Epithelial cell of prostate (primary cell): ENCODE results near the gene CDC23.
"Not testable (repeated sequence)": the region's sequence is repeated elsewhere in the genome, so short reads cannot be mapped to it uniquely, and the experiment has no call there.

Experiments used
- DNase-seq: peaks from one replicate; pipeline ENCODE4 v3.0.0-alpha.2; 2011; ENCODE audit warnings: low read depth, low spot score
- H3K27ac ChIP-seq: fragments of 450-650 bp; 2 replicates; pipeline ENCODE4 v1.5.1; 2017; ENCODE audit warnings: mild to moderate bottlenecking

The CDC23 gene

DNA sequence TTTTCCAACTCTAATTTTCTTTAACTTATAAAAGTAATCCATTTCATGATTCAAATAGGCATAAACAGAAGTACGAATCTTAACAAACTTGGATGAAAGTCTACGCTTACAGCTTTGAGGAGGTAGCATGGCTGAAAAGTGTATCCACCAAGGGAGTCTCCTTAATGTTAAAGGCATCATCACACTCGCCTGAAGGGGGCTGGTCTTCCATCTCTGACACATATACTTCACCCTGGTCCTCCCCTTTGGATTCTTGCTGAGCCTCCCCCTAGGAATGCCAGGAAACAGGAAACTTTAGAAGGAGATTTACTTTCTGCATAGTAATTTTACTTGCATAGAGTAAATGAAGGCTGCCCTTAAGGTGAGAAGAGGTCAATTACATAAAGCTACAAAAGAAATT is 63.6 kb downstream of the CDC23 start:
- DNase-seq = no peak
- H3K27ac ChIP-seq = peak overlapping the region; percentile 45

GRCh38 chr5:138148811-138149210 is 64.3 kb downstream of the CDC23 start:
- DNase-seq = peak; percentile 59
- peak overlapping the region; percentile 45 for H3K27ac ChIP-seq

DNA sequence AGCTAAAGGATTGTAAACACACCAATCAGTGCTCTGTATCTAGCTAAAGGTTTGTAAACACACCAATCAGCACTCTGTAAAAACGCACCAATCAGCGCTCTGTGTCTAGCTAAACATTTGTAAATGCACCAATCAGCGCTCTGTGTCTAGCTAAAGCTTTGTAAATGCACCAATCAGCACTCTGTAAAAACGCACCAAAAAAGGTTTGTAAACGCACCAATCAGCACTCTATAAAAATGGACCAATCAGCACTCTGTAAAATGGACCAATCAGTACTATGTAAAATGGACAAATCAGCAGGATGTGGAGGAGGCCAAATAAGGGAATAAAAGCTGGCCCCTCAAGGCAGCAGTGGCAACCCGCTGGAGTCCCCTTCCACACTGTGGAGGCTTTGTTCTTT is 69.5 kb downstream of the CDC23 start:
- H3K27ac ChIP-seq, DNase-seq: not testable (repeated sequence)

DNA sequence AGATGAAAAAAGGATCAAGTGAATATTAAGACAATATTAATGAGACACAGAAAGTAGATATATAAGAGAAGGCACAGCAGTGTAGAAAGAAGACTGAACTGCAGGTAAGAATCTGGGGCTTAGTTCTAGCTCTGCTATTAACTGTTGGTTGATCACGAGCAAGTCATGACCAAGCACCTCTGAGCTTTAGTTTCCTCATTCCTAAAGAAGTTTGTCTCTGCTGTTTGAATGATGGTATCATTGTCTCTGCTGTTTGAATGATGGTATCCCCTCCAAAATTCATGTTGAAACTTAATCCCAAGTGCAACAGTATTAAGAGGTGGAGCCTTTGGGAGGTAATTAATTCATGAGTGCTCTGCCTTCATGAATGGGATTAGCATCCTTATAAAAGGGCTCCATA is 71.4 kb downstream of the CDC23 start:
- DNase-seq = no peak

GRCh38 chr5:138140268-138140667 is 72.9 kb downstream of the CDC23 start:
- no peak for DNase-seq
- H3K27ac ChIP-seq = no peak overlapping the region

More for the DNA sequence above, 71.4 kb downstream of the CDC23 start:
- H3K27ac ChIP-seq = peak overlapping the region; percentile 63

DNA sequence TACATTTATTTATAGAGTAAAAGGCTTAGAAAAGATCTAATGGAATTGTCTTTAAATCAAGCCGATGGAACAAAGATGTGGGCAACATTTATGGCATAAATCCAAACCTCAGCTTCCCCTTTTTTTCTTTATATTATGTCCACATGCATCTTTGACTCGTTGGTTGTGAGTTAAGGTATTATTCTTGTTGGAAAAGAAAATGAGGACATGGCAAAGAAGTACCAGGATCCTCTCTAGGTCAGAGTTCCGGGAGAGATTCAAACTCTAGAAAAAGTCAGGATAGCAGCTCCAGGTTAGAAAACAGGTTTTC is 73.4 kb downstream of the CDC23 start:
- H3K27ac ChIP-seq = no peak overlapping the region
- no peak for DNase-seq

- no peak for DNase-seq
- H3K27ac ChIP-seq = no peak within 1 kb of the TSS
Observed at GRCh38 chr5:138138949-138139780, 74.0 kb downstream of the CDC23 start, which contains the start of gene NME5. Gene NME5, minus strand, starts transcription at chr5:138139428. Its CDS starts 648 bp downstream, at chr5:138138780.
